Measurements from ENCODE around the gene ANKRD2. TPM values are rescaled to one million over a fixed set of nuclear protein-coding genes. Genes with fewer than 3 reads are reported as not detected.

Gene ANKRD2
- total and polyA plus RNA-seq, 7 donors: 254 to 5,473 (median 2,026) TPM

- Histone ChIP-seq H3K27me3 (ENCODE audit: insufficient read depth in 3 of 3, low read length in 2 of 3) (no peaks in the 10 kb centered on the region), H3K4me3 (no peak overlapping the region), H3K36me3 (ENCODE audit: insufficient read depth in 1 of 2, low read depth in 1 of 2) (peaks cover 0 to 18% of the 10 kb centered on the region in 2 donors), H3K27ac (no peak overlapping the region), H3K9me3 (no peaks in the 10 kb centered on the region), H3K4me1 (peaks cover 38% of the 10 kb centered on the region)
- DNase-seq (peak in 1 of 2 donors; percentile 45), ATAC-seq (no peak)
- no peak for TF ChIP-seq CTCF (IDR thresholded peaks at IDR 0.05)
- intact Hi-C loops (cut with DNase I): no loop called here
- 90 to 97% (median 94%) methylated on average over 15 of the region's 15 CpGs for whole genome bisulfite sequencing, 3 donors
Measured at GRCh38 chr10:97567891-97568290, 4.7 kb upstream of the ANKRD2 start.

GRCh38 chr10:97570146-97570788, 2.3 kb upstream of the ANKRD2 start:
- ATAC-seq: peak in 3 of 4 donors; percentile 6 to 26 (median 19)
- H3K4me1 ChIP-seq: peaks cover 42% of the 10 kb centered on the region
- peak overlapping the region; percentile 6 for H3K4me3 ChIP-seq
- intact Hi-C loops (cut with DNase I): loop anchor here in 1 of 2 donors (5.0 kb wide), 1 partner anchor 37 kb away; no protein-coding TSS in a partner anchor
- H3K27ac ChIP-seq: peak overlapping the region; percentile 89
- peaks cover 0 to 18% of the 10 kb centered on the region in 2 donors for H3K36me3 ChIP-seq (ENCODE audit: insufficient read depth in 1 of 2, low read depth in 1 of 2)
- no peaks in the 10 kb centered on the region for H3K9me3 ChIP-seq
- 32 to 53% (median 35%) methylated on average over 33 of the region's 33 CpGs for WGBS, 3 donors
- TF ChIP-seq CTCF (IDR thresholded peaks at IDR 0.05): no peak
- H3K27me3 ChIP-seq (ENCODE audit: insufficient read depth in 3 of 3, low read length in 2 of 3): no peaks in the 10 kb centered on the region
- DNase-seq: peak; percentile 51 to 78

GRCh38 chr10:97570789-97571471, 1.6 kb upstream of the ANKRD2 start:
- H3K27me3 ChIP-seq (ENCODE audit: insufficient read depth in 3 of 3, low read length in 2 of 3): no peaks in the 10 kb centered on the region
- WGBS, 3 donors: 19 to 29% (median 25%) methylated on average over 5 of the region's 5 CpGs
- intact Hi-C loops (cut with DNase I): loop anchor here in 1 of 2 donors (5.0 kb wide), 1 partner anchor 36 kb away; no protein-coding TSS in a partner anchor
- TF ChIP-seq CTCF (IDR thresholded peaks at IDR 0.05): no peak
- peaks cover 0 to 18% of the 10 kb centered on the region in 2 donors for H3K36me3 ChIP-seq (ENCODE audit: insufficient read depth in 1 of 2, low read depth in 1 of 2)
- H3K27ac ChIP-seq: peak overlapping the region; percentile 89
- H3K9me3 ChIP-seq: no peaks in the 10 kb centered on the region
- DNase-seq: peak; percentile 56 to 81
- peak; percentile 42 to 57 (median 54) for ATAC-seq
- H3K4me1 ChIP-seq: peaks cover 47% of the 10 kb centered on the region
- H3K4me3 ChIP-seq: peak overlapping the region; percentile 6

- Histone ChIP-seq H3K27me3 (ENCODE audit: insufficient read depth in 3 of 3, low read length in 2 of 3) (no peaks in the 10 kb centered on the region), H3K4me3 (peak overlapping the region; percentile 66), H3K9me3 (no peaks in the 10 kb centered on the region), H3K4me1 (peaks cover 47% of the 10 kb centered on the region), H3K27ac (peak overlapping the region; percentile 89), H3K36me3 (ENCODE audit: insufficient read depth in 1 of 2, low read depth in 1 of 2) (peaks cover 0 to 18% of the 10 kb centered on the region in 2 donors)
- DNase-seq (peak in 1 of 2 donors; percentile 6), ATAC-seq (peak in 1 of 4 donors; percentile 2)
- 33 to 53% (median 35%) methylated on average over 3 of the region's 3 CpGs for WGBS, 3 donors
- intact Hi-C loops (cut with DNase I): loop anchor here (1.0 to 5.0 kb wide), 2 partner anchors 36 to 41 kb away; no protein-coding TSS in a partner anchor
- TF ChIP-seq CTCF (IDR thresholded peaks at IDR 0.05): no peak
Measured at GRCh38 chr10:97571622-97572021, 957 bp upstream of the ANKRD2 start.
